Kidney (tissue), 14 donors: Measurements from ENCODE around the gene CDCA7L. TPM values are rescaled to one million over a fixed set of nuclear protein-coding genes. Genes with fewer than 3 reads are reported as not detected.
A peak's percentile ranks its signal among the peaks of the same experiment; 100 is the strongest.

Source experiments
- DNase-seq, 5 donors: peaks; one replicate each; pipeline ENCODE4 v3.0.0-alpha.2; 2013 to 2020
- FAIRE-seq: peaks from 2 replicates; lab custom pipeline; 2012; peaks lifted over from hg19 to GRCh38; lab: Jason Lieb, UNC
- H3K27ac ChIP-seq, 2 donors: one replicate each; pipeline ENCODE4 v1.7.0; 2013; ENCODE audit warnings: low read depth in 2 of 2, low read length in 2 of 2, inconsistent platforms in 1 of 2
- H3K27me3 ChIP-seq: one replicate; pipeline ENCODE4 v1.7.1; 2013; ENCODE audit warnings: low read length, inconsistent platforms; ENCODE audit not compliant: control insufficient read depth, insufficient read depth
- H3K36me3 ChIP-seq, 3 donors: one replicate each; pipeline versions ENCODE4 v1.7.0 to v1.7.1; 2013; ENCODE audit warnings: low read length in 3 of 3, control low read depth in 1 of 3, inconsistent platforms in 1 of 3; ENCODE audit not compliant: insufficient read depth in 3 of 3, control insufficient read depth in 2 of 3
- H3K4me1 ChIP-seq, 3 donors: one replicate each; pipeline versions ENCODE4 v1.7.0 to v1.7.1; 2013; ENCODE audit warnings: low read length in 3 of 3, inconsistent platforms in 1 of 3, low read depth in 1 of 3; ENCODE audit not compliant: control insufficient read depth in 2 of 3, insufficient read depth in 2 of 3
- H3K4me3 ChIP-seq, 3 donors: one replicate each; pipeline versions ENCODE4 v1.7.0 to v1.8.1; 2013; ENCODE audit warnings: low read length in 3 of 3, control low read depth in 1 of 3, inconsistent platforms in 1 of 3
- H3K9ac ChIP-seq, 3 donors: one replicate each; pipeline versions ENCODE4 v1.7.0 to v1.7.1; 2013; ENCODE audit warnings: low read length in 3 of 3, control low read depth in 1 of 3, inconsistent platforms in 1 of 3
- H3K9me3 ChIP-seq, 3 donors: one replicate each; pipeline versions ENCODE4 v1.7.0 to v1.7.1; 2013; ENCODE audit warnings: low read length in 3 of 3, control low read depth in 1 of 3, inconsistent platforms in 1 of 3; ENCODE audit not compliant: control insufficient read depth in 2 of 3, insufficient read depth in 1 of 3
- intact Hi-C: fragments of 100-400 bp; cut with DNase I; formaldehyde crosslinking; loops from one replicate; pipeline ENCODE4 v1.11.1; 2022
- polyA plus RNA-seq: library from polyadenylated mRNA; stranded (reverse); fragments of 350-450 nt; fragmentation: Illumina TruSeq; extraction: RNeasy Lipid Tissue Mini Kit (QIAGEN cat#74804); gene quantifications from one replicate; pipeline ENCODE4 v1.2.3, GENCODE V29; 2014; ENCODE audit warnings: low read depth, low replicate concordance; ENCODE audit not compliant: insufficient read depth
- total RNA-seq: library from RNA; stranded (reverse); fragmentation: NEBNext Ultra II Directional; extraction: Animal tissue kit (Norgen Biotek cat#: 25700); gene quantifications from one replicate; pipeline ENCODE4 v1.2.1, GENCODE V29; 2021
- TF ChIP-seq, protein P1 (sequence below): IDR thresholded peaks from 3 replicates; pipeline ENCODE4 v1.5.1; 2012; ENCODE audit warnings: mild to moderate bottlenecking, moderate library complexity, borderline replicate concordance; ENCODE audit not compliant: insufficient read depth; ENCODE audit errors: extremely low read depth
- donor health status: control.
- donor health status: control.
- donor health status: control.
- donor health status: control.
- donor health status: control.
- donor health status: DM: yes; HTN: yes; CAD: no.
- donor health status: Normal renal cell carcinoma (clear cell type).

The CDCA7L gene
- total and polyA plus RNA-seq, 2 donors from 2014 or later: 2.3 to 10.1 TPM

DNA sequence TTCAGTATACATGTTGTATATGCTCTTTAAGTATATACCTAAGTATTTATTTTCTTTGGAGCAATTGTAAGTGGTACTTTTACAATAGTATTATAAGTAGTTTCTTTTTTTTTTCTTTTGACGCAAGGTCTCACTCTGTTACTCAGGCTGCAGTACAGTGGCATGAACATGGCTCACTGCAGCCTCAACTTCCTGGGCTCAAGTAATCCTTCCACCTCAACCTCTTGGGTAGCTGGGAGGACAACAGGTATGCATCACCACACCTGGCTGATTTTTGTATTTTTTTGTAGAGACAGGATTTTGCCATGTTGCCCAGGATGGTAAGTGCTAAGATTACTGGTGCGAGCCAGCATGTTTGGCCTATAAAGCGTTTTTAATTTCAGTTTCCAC, 13.7 kb upstream of the CDCA7L start:
- no peaks in the 10 kb centered on the region for H3K9me3 ChIP-seq
- intact Hi-C loops: no loop called here
- H3K27ac ChIP-seq: no peak overlapping the region
- no peaks in the 10 kb centered on the region for H3K4me1 ChIP-seq
- no peak for DNase-seq
- H3K4me3 ChIP-seq: no peak overlapping the region
- TF ChIP-seq, protein P1, sequence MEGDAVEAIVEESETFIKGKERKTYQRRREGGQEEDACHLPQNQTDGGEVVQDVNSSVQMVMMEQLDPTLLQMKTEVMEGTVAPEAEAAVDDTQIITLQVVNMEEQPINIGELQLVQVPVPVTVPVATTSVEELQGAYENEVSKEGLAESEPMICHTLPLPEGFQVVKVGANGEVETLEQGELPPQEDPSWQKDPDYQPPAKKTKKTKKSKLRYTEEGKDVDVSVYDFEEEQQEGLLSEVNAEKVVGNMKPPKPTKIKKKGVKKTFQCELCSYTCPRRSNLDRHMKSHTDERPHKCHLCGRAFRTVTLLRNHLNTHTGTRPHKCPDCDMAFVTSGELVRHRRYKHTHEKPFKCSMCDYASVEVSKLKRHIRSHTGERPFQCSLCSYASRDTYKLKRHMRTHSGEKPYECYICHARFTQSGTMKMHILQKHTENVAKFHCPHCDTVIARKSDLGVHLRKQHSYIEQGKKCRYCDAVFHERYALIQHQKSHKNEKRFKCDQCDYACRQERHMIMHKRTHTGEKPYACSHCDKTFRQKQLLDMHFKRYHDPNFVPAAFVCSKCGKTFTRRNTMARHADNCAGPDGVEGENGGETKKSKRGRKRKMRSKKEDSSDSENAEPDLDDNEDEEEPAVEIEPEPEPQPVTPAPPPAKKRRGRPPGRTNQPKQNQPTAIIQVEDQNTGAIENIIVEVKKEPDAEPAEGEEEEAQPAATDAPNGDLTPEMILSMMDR: no peak
- H3K9ac ChIP-seq: no peak overlapping the region
- FAIRE-seq: no peak
- no peaks in the 10 kb centered on the region for H3K27me3 ChIP-seq
- H3K36me3 ChIP-seq: no peaks in the 10 kb centered on the region

DNA sequence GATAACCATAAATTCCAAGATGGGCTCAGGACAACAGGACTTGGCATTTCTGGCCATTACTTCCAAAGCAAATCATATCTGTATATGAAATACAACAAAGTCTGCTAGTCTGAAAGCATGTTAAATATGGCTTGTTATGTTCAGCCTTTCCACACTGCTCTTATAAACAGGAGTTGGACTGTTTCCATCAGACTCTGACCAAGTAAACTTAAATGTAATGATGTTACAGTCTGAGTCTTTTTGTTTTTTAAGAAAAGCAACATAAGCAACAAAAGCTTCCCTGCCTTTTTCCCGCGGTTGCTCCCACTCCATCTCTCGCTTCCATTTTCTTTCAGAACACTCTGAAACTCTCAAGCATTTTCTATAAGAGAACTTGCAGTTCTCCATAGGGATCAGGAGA, 8.1 kb upstream of the CDCA7L start:
- FAIRE-seq (no peak), DNase-seq (peak in 1 of 5 donors; percentile 36)
- Histone ChIP-seq H3K9me3 (peaks cover 0 to 2% (median 0%) of the 10 kb centered on the region in 3 donors), H3K36me3 (no peaks in the 10 kb centered on the region), H3K9ac (no peak overlapping the region), H3K4me3 (no peak overlapping the region), H3K27me3 (no peaks in the 10 kb centered on the region), H3K4me1 (no peaks in the 10 kb centered on the region), H3K27ac (no peak overlapping the region)
- TF ChIP-seq, protein P1: no peak
- intact Hi-C loops: no loop called here

DNA sequence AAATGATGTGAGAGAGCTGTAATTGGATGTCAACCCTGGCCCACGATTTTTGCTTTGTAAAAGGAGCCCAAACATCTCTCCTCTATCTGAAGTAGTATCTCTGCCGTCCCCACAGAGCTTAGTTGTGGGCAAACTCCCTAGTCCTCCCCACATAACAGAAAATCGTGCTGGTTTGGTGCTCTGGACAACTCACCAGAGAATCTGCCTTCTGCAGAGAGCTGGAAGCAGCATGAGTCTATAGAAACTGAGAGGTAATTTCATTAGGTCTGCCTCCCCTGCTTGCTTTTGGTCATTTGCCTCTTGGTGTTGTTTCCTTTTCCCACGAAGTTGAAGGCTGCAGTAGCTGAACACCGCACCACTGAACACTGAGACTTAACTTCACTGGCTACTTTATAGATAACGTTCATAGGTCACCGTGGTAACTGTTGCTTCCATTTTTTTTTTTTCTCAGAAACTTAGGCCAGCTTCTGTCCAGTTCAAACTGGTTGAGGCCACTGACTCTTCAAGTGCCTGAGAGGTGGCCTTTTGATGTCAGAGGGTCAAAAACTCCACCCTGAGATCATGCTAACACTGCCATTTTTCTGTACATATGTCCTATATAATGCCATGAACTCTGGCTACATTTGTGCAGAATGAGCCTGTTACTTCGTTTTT, 3.3 kb upstream of the CDCA7L start:
- no peak overlapping the region for H3K4me3 ChIP-seq
- H3K9me3 ChIP-seq: peaks cover 0 to 2% (median 0%) of the 10 kb centered on the region in 3 donors
- no peak overlapping the region for H3K9ac ChIP-seq
- intact Hi-C loops: no loop called here
- no peaks in the 10 kb centered on the region for H3K36me3 ChIP-seq
- peak in 2 of 5 donors; percentile 32 to 46 for DNase-seq
- H3K27ac ChIP-seq: no peak overlapping the region
- no peak for FAIRE-seq
- H3K4me1 ChIP-seq: peaks cover 0 to 2% (median 0%) of the 10 kb centered on the region in 3 donors
- TF ChIP-seq, protein P1: no peak
- no peaks in the 10 kb centered on the region for H3K27me3 ChIP-seq
